GM23248 (cell line): ENCODE measurements around the gene TEX28.

Experiments
- EZH2 ChIP-seq: fragments of 200-600 bp; sonication (generic); IDR thresholded peaks from 2 replicates; pipeline ENCODE4 v1.6.1; 2018; ENCODE audit warnings: antibody characterized with exemption, mild to moderate bottlenecking; ENCODE audit not compliant: insufficient read depth, poor library complexity, severe bottlenecking
- EZH2phosphoT487 ChIP-seq: fragments of 200-600 bp; sonication (generic); IDR thresholded peaks from 2 replicates; pipeline ENCODE4 v1.6.1; 2018; ENCODE audit warnings: antibody characterized with exemption, moderate library complexity, mild to moderate bottlenecking, low read depth; ENCODE audit not compliant: insufficient read depth

DNA sequence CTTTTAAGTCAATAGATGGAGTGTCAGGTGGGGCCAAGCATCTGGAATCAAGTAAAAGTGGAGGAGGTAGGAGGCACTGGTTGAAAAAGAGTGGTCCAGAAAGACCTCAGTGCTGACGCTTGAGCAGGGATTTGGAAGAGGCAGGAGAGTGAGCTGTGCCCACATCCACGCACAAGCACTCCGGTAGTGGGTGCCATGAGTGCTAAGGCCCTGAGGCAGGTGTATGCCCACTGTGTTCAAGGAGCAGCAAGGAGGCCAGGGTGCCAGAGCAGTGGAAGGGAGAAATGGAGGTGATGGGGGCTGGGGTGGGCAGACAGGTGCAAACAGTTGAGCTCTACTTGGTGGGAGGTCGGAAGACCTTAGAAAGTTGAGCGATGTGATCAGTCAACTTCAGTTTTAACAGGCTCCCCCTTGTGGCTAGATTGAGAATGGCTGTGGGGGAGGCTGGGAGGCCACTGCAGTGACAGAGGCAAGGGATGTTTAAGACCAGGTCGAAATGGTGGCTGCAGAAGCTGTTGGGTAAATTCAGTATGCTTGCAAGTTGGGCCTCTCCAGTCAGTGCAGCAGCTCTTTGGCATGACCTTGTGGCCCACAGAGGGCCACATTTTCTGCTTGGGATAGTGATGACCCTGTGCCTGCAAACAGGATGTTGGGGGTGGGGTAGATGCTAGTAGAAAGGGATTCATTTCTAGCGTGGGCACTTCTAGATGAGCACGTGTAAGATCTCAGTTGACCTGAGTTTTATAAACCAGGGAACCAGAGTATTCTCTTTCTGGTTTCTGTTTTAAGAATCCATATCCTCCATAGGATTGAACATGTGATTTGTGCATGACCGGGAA is 13.4 kb upstream of the TEX28 start:
- TF ChIP-seq EZH2: no peak
- TF ChIP-seq EZH2phosphoT487: no peak
